WTC11 (cell line): ENCODE measurements around the gene COL4A3. TPM values are rescaled to one million over a fixed set of nuclear protein-coding genes. Genes with fewer than 3 reads are reported as not detected.

Experiments
- ATAC-seq: fragments of 200-7000 bp; cut with Tn5 transposase; 2 replicates; pipeline ENCODE4 v1.10.0; 2021; ENCODE audit warnings: mild to moderate bottlenecking, moderate library complexity
- CTCF ChIA-PET: fragments of 300-600 bp; sonication (Branson Sonifier 250); formaldehyde crosslinking; loops from one replicate; lab custom pipeline; 2021; ENCODE audit warnings: antibody characterized with exemption; lab: Charles Lee
- POLR2A ChIA-PET: fragments of 350-600 bp; sonication (Branson Sonifier 250); formaldehyde crosslinking; loops from one replicate; lab custom pipeline; 2021; ENCODE audit warnings: antibody characterized with exemption; lab: Charles Lee
- DNase-seq: peaks from one replicate; pipeline ENCODE4 v3.0.0; 2021; ENCODE audit warnings: low spot score
- H3K27ac Mint-ChIP-seq: 2 replicates; pipeline ENCODE4 v1.8.0; 2021; ENCODE audit warnings: mixed read lengths
- H3K27me3 Mint-ChIP-seq: 2 replicates; pipeline ENCODE4 v1.8.0; 2021; ENCODE audit warnings: low read depth, mild to moderate bottlenecking, moderate library complexity, mixed read lengths
- H3K36me3 Mint-ChIP-seq: 2 replicates; pipeline ENCODE4 v1.8.0; 2021; ENCODE audit warnings: mixed read lengths
- H3K4me1 Mint-ChIP-seq: 2 replicates; pipeline ENCODE4 v1.8.0; 2022; ENCODE audit warnings: mixed read lengths
- H3K4me3 Mint-ChIP-seq: 2 replicates; pipeline ENCODE4 v1.8.0; 2021; ENCODE audit warnings: mild to moderate bottlenecking, moderate library complexity, mixed read lengths
- H3K9me3 Mint-ChIP-seq: 2 replicates; pipeline ENCODE4 v1.8.0; 2021; ENCODE audit warnings: mixed read lengths
- FOXJ3 ChIP-seq: sonication (generic); formaldehyde crosslinking; IDR thresholded peaks from 2 replicates; pipeline ENCODE4 v1.9.0; 2021; ENCODE audit warnings: missing genetic modification reagents, mild to moderate bottlenecking, borderline replicate concordance
- MYBL2 ChIP-seq: sonication (generic); formaldehyde crosslinking; IDR thresholded peaks from 2 replicates; pipeline ENCODE4 v1.8.1; 2023; ENCODE audit warnings: mild to moderate bottlenecking, moderate library complexity, missing genetic modification reagents
- NFATC4 ChIP-seq: fragments of 250-450 bp; sonication (Bioruptor Pico); IDR thresholded peaks from 2 replicates; pipeline ENCODE4 v1.9.0; 2021; ENCODE audit warnings: mild to moderate bottlenecking
- NFYB ChIP-seq: sonication (generic); formaldehyde crosslinking; conservative IDR thresholded peaks from 2 replicates; pipeline ENCODE4 v1.8.0; 2022; ENCODE audit warnings: low read depth, missing genetic modification reagents
- NR1H2 ChIP-seq: sonication (generic); formaldehyde crosslinking; IDR thresholded peaks from 2 replicates; pipeline ENCODE4 v1.9.0; 2021; ENCODE audit warnings: mild to moderate bottlenecking, moderate library complexity, missing genetic modification reagents
- NR2C2 ChIP-seq: sonication (generic); formaldehyde crosslinking; IDR thresholded peaks from 2 replicates; pipeline ENCODE4 v1.8.0; 2022; ENCODE audit warnings: mild to moderate bottlenecking, missing genetic modification reagents
- SMAD3 ChIP-seq: sonication (generic); formaldehyde crosslinking; IDR thresholded peaks from 2 replicates; pipeline ENCODE4 v1.8.0; 2022; ENCODE audit warnings: missing genetic modification reagents, mild to moderate bottlenecking, borderline replicate concordance
- SMAD4 ChIP-seq: sonication (generic); formaldehyde crosslinking; IDR thresholded peaks from 2 replicates; pipeline ENCODE4 v1.8.0; 2022; ENCODE audit warnings: mild to moderate bottlenecking, missing genetic modification reagents
- TEAD1 ChIP-seq: sonication (generic); formaldehyde crosslinking; IDR thresholded peaks from 2 replicates; pipeline ENCODE4 v1.8.0; 2022; ENCODE audit warnings: mild to moderate bottlenecking, missing genetic modification reagents
- ZNF138 ChIP-seq: sonication (generic); formaldehyde crosslinking; conservative IDR thresholded peaks from 2 replicates; pipeline ENCODE4 v1.8.1; 2022; ENCODE audit warnings: mild to moderate bottlenecking, moderate library complexity, missing genetic modification reagents
- ZNF219 ChIP-seq: sonication (generic); formaldehyde crosslinking; IDR thresholded peaks from 2 replicates; pipeline ENCODE4 v1.8.0; 2023; ENCODE audit warnings: missing genetic modification reagents, mild to moderate bottlenecking, borderline replicate concordance
- ZNF263 ChIP-seq: sonication (generic); formaldehyde crosslinking; IDR thresholded peaks from 2 replicates; pipeline ENCODE4 v1.8.1; 2022; ENCODE audit warnings: low read depth, mild to moderate bottlenecking, moderate library complexity, missing genetic modification reagents
- ZNF532 ChIP-seq: fragments of 250-450 bp; sonication (Bioruptor Pico); IDR thresholded peaks from 2 replicates; pipeline ENCODE4 v1.9.0; 2021; ENCODE audit warnings: mild to moderate bottlenecking, borderline replicate concordance
- ZNF671 ChIP-seq: fragments of 250-450 bp; sonication (Bioruptor Pico); IDR thresholded peaks from 2 replicates; pipeline ENCODE4 v1.8.0; 2021; ENCODE audit warnings: mild to moderate bottlenecking
- total RNA-seq: library from RNA; stranded (reverse); gene quantifications from 3 replicates; pipeline ENCODE4 v1.2.3, GENCODE V29; 2021

COL4A3 gene
- total RNA-seq, 1 experiment from 2014 or later, result 0.90 TPM

- no peak for TF ChIP-seq ZNF671
- no peak for TF ChIP-seq NFYB (CRISPR knock-in tag)
Observed at GRCh38 chr2:227228061-227228667, 63.7 kb downstream of the COL4A3 start (continued).

- POLR2A ChIA-PET, result no interaction called here
- H3K4me1 Mint-ChIP-seq, result peaks cover 7% of the 10 kb centered on the region
- H3K36me3 Mint-ChIP-seq, result no peaks in the 10 kb centered on the region
- DNase-seq, result no peak
- TF ChIP-seq NR1H2 (CRISPR knock-in tag) (no peak), ZNF138 (no peak), ZNF532 (CRISPR knock-in tag) (no peak), TEAD1 (CRISPR knock-in tag) (no peak), NFATC4 (CRISPR knock-in tag) (no peak)
- TF ChIP-seq, all 79 proteins: peak for 0
- Mint-ChIP-seq H3K27ac (no peak overlapping the region), H3K27me3 (no peaks in the 10 kb centered on the region), H3K4me3 (no peak overlapping the region), H3K9me3 (peaks cover 7% of the 10 kb centered on the region)
- ATAC-seq, result no peak
- CTCF ChIA-PET, result interaction anchor here (0.6 to 0.9 kb wide), 2 partner anchors 8 to 90 kb away, joined by 3 to 5 read pairs; no protein-coding TSS in a partner anchor
Observed at GRCh38 chr2:227230151-227230550, 65.7 kb downstream of the COL4A3 start.

GRCh38 chr2:227234429-227234828, 70.0 kb downstream of the COL4A3 start:
- TF ChIP-seq ZNF263 (CRISPR knock-in tag) (no peak), SMAD4 (CRISPR knock-in tag) (no peak), SMAD3 (CRISPR knock-in tag) (no peak), FOXJ3 (CRISPR knock-in tag) (no peak), ZNF219 (no peak), MYBL2 (no peak), NFYB (CRISPR knock-in tag) (no peak), TEAD1 (CRISPR knock-in tag) (no peak)
- Mint-ChIP-seq H3K9me3 (peaks cover 7% of the 10 kb centered on the region), H3K27me3 (no peaks in the 10 kb centered on the region), H3K27ac (no peak overlapping the region), H3K4me1 (peaks cover 20% of the 10 kb centered on the region), H3K36me3 (no peaks in the 10 kb centered on the region), H3K4me3 (no peak overlapping the region)
- POLR2A ChIA-PET, result no interaction called here
- no peak for DNase-seq
- no peak for ATAC-seq
- CTCF ChIA-PET, result no interaction called here

- H3K4me3 Mint-ChIP-seq, result no peak overlapping the region
- no peaks in the 10 kb centered on the region for H3K36me3 Mint-ChIP-seq
- TF ChIP-seq NR2C2, result no peak
- TF ChIP-seq, all 79 proteins: peak for 0
- DNase-seq, result no peak
- peaks cover 33% of the 10 kb centered on the region for H3K4me1 Mint-ChIP-seq
- no peak overlapping the region for H3K27ac Mint-ChIP-seq
- POLR2A ChIA-PET, result no interaction called here
- no peaks in the 10 kb centered on the region for H3K27me3 Mint-ChIP-seq
- CTCF ChIA-PET, result interaction anchor here (0.6 to 2.9 kb wide), 31 partner anchors 8 to 1784 kb away, joined by 3 to 99 read pairs (median 5); partner anchors contain the start of gene COL4A4
- H3K9me3 Mint-ChIP-seq, result no peaks in the 10 kb centered on the region
- ATAC-seq, result peak; percentile 34; the same call in 1 of the 2 replicates
Observed at GRCh38 chr2:227237786-227238185, 73.4 kb downstream of the COL4A3 start.
